Mucosa of rectum (tissue), 2 donors: ENCODE measurements around the gene MFGE8.

Experiments
- H3K27ac ChIP-seq, 2 donors: one replicate each; pipeline ENCODE4 v1.7.0; 2013; ENCODE audit warnings: inconsistent platforms in 2 of 2, low read depth in 2 of 2, low read length in 2 of 2
- H3K27me3 ChIP-seq, 2 donors: one replicate each; pipeline ENCODE4 v1.7.0; 2013; ENCODE audit warnings: low read length in 2 of 2; ENCODE audit not compliant: control insufficient read depth in 2 of 2, insufficient read depth in 2 of 2
- H3K36me3 ChIP-seq, 2 donors: one replicate each; pipeline ENCODE4 v1.7.0; 2013; ENCODE audit warnings: low read length in 2 of 2; ENCODE audit not compliant: control insufficient read depth in 2 of 2, insufficient read depth in 2 of 2
- H3K4me1 ChIP-seq, 2 donors: one replicate each; pipeline ENCODE4 v1.7.0; 2013; ENCODE audit warnings: low read length in 2 of 2, mild to moderate bottlenecking in 1 of 2; ENCODE audit not compliant: control insufficient read depth in 2 of 2, insufficient read depth in 2 of 2
- H3K4me3 ChIP-seq, 2 donors: one replicate each; pipeline ENCODE4 v1.7.0; 2013; ENCODE audit warnings: low read length in 2 of 2
- H3K9ac ChIP-seq, 2 donors: one replicate each; pipeline ENCODE4 v1.7.0; 2013; ENCODE audit warnings: low read length in 2 of 2, low read depth in 1 of 2, mild to moderate bottlenecking in 1 of 2
- H3K9me3 ChIP-seq, 2 donors: one replicate each; pipeline ENCODE4 v1.7.0; 2013; ENCODE audit warnings: low read length in 2 of 2; ENCODE audit not compliant: control insufficient read depth in 2 of 2
- donor health status: healthy.
- donor health status: Normal muscosa, but diverticular disease.

The MFGE8 gene

GRCh38 chr15:88888719-88889118 is 24.5 kb downstream of the MFGE8 start:
- Histone ChIP-seq H3K36me3 (no peaks in the 10 kb centered on the region), H3K27ac (no peak overlapping the region), H3K9ac (no peak overlapping the region), H3K9me3 (no peaks in the 10 kb centered on the region), H3K27me3 (no peaks in the 10 kb centered on the region), H3K4me3 (no peak overlapping the region), H3K4me1 (no peaks in the 10 kb centered on the region)

GRCh38 chr15:88887068-88887580 is 26.1 kb downstream of the MFGE8 start:
- no peaks in the 10 kb centered on the region for H3K9me3 ChIP-seq
- H3K27ac ChIP-seq = no peak overlapping the region
- no peaks in the 10 kb centered on the region for H3K27me3 ChIP-seq
- H3K36me3 ChIP-seq = no peaks in the 10 kb centered on the region
- H3K4me3 ChIP-seq = no peak overlapping the region
- H3K9ac ChIP-seq = no peak overlapping the region
- no peaks in the 10 kb centered on the region for H3K4me1 ChIP-seq

DNA sequence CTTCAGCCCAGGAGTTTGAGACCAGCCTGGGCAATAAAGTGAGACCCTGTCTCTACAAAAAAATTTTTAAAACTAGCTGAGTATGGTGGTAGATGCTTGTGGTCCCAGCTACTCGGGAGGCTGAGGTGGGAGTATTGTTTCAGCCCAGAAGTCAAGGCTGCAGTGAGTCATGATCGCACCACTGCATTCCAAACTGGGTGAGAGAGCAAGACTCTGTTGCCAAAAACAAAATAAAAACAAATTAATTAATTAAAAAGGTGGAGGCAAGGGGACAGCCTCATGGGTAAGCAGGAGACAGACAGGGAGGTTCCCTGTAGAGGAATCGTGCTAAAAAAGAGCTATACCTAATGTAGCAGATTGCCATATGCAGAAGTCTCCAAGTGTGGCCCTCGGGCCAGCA is 30.4 kb downstream of the MFGE8 start:
- Histone ChIP-seq H3K4me3 (no peak overlapping the region), H3K9me3 (no peaks in the 10 kb centered on the region), H3K4me1 (no peaks in the 10 kb centered on the region), H3K36me3 (no peaks in the 10 kb centered on the region), H3K27ac (no peak overlapping the region), H3K9ac (no peak overlapping the region), H3K27me3 (no peaks in the 10 kb centered on the region)

GRCh38 chr15:88881775-88882174 is 31.4 kb downstream of the MFGE8 start:
- Histone ChIP-seq H3K9me3 (no peaks in the 10 kb centered on the region), H3K9ac (no peak overlapping the region), H3K4me1 (no peaks in the 10 kb centered on the region), H3K4me3 (no peak overlapping the region), H3K36me3 (no peaks in the 10 kb centered on the region), H3K27ac (no peak overlapping the region), H3K27me3 (no peaks in the 10 kb centered on the region)

DNA sequence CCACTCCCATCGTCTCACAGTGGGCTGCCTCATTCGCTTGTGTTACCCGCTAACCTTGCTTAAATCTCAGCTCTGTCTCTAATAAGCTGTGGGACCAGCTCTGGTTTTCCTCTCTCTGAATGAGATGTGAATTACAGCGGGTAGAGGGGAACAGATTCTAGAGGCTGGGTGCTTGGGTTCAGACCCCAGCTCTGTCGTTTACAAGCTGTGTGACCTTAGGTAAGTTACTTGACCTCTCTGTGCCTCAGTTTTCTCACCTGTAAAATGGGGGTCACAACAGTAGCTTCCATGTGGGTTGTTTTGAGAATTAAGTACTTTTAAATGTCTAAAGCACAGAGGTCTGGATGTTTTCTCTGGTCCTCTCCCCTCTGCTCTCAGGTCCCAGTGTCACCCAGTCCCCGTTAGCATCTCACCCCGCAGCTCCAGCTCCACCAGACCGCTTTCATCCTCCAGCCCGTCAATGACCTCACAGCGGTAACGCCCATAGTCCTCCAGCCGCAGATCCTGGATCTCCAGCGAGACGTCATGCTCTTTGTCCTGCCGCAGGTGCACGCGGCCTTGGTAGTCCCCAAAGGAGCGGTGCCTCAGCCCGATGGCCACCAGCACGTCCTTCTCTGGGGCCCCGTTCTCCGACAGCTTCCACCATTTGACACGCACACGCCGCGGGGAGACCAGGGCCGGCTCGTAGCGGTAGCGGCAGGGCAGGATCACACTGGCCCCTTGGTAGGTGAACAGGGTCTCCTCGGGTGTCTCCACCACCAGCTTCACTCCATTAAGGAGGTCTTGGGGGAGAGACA is 32.0 kb downstream of the MFGE8 start:
- no peak overlapping the region for H3K27ac ChIP-seq

GRCh38 chr15:88878720-88879184 is 34.4 kb downstream of the MFGE8 start:
- H3K27me3 ChIP-seq = no peaks in the 10 kb centered on the region
- H3K4me1 ChIP-seq = no peaks in the 10 kb centered on the region
- no peak overlapping the region for H3K9ac ChIP-seq
- no peak overlapping the region for H3K27ac ChIP-seq
- no peak overlapping the region for H3K4me3 ChIP-seq
- no peaks in the 10 kb centered on the region for H3K36me3 ChIP-seq
- no peaks in the 10 kb centered on the region for H3K9me3 ChIP-seq

More for the DNA sequence above, 32.0 kb downstream of the MFGE8 start:
- Histone ChIP-seq H3K9ac (no peak overlapping the region), H3K36me3 (no peaks in the 10 kb centered on the region), H3K4me3 (no peak overlapping the region), H3K9me3 (no peaks in the 10 kb centered on the region), H3K4me1 (no peaks in the 10 kb centered on the region), H3K27me3 (no peaks in the 10 kb centered on the region)

DNA sequence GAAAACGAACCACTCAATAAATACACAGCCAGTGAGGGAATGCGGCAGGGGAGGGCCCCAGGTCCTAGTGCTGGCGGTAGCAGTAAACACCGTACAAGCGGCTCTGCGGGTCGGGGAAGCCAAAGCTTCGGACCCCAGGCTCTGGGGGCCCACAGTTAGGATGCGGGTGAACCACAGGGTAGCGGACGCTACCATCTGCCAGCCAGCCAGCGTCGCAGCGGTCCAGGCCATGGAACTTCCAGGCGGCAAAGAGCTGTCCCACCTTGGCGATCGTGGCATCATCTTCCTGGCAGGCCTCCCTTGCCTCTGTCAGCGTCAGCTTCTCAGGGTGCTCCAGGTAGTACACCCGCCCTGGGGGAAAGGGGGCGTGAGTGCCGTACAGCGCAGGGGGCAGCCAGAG is 35.3 kb downstream of the MFGE8 start:
- H3K27ac ChIP-seq = no peak overlapping the region
- no peaks in the 10 kb centered on the region for H3K4me1 ChIP-seq
- no peaks in the 10 kb centered on the region for H3K36me3 ChIP-seq
- no peaks in the 10 kb centered on the region for H3K27me3 ChIP-seq
- no peak overlapping the region for H3K9ac ChIP-seq
- H3K4me3 ChIP-seq = no peak overlapping the region
- H3K9me3 ChIP-seq = no peaks in the 10 kb centered on the region

DNA sequence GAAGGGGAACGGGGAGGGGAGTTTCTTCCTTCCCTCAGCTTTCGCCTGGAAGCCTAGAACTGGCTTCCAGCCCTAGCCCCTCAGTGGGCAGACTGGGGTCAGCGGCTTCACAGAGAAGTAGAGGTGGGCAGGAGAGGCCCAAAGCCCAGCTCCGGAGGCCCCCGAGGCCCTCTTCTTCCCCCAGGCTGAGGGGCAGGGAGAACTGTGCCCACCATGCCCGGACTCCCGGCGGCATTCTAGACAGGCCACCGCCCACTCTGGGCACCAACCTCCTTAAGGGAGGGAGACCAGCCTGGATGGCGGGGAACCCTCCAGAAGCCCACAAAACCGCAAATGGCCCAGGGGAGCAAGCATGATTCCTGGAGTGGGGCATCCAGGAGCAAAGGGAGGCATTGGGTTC is 35.8 kb downstream of the MFGE8 start:
- H3K27me3 ChIP-seq = no peaks in the 10 kb centered on the region
- no peaks in the 10 kb centered on the region for H3K9me3 ChIP-seq
- no peaks in the 10 kb centered on the region for H3K4me1 ChIP-seq
- no peaks in the 10 kb centered on the region for H3K36me3 ChIP-seq
- no peak overlapping the region for H3K9ac ChIP-seq
- no peak overlapping the region for H3K4me3 ChIP-seq
- H3K27ac ChIP-seq = no peak overlapping the region

- Histone ChIP-seq H3K4me1 (no peaks in the 10 kb centered on the region), H3K9ac (no peak overlapping the region), H3K9me3 (no peaks in the 10 kb centered on the region), H3K27me3 (no peaks in the 10 kb centered on the region), H3K36me3 (no peaks in the 10 kb centered on the region), H3K4me3 (no peak overlapping the region), H3K27ac (no peak overlapping the region)
Measured at GRCh38 chr15:88876573-88876972, 36.6 kb downstream of the MFGE8 start.

DNA sequence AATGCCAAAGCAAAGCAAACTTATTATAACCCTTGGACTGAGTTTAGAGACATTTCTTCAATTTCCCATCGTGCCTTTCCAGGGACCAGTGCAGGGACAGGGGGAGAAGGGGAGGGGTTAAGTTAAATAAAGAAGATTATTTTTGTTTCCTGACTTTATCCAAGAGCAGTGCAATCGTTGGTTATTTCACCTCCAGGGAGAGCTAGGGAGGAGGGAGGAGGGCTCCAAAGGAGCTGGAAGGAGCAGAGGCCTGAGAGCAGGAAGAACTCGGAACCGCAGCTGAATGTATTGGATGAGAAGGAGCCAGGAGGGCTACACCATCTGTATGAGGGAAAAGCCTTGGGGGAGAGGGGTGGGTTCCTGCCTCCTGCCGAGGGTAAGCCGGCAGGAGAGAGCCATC is 38.5 kb downstream of the MFGE8 start:
- H3K4me3 ChIP-seq = no peak overlapping the region

More for the DNA sequence above, 38.5 kb downstream of the MFGE8 start:
- H3K9me3 ChIP-seq = no peaks in the 10 kb centered on the region
- no peak overlapping the region for H3K27ac ChIP-seq
- H3K9ac ChIP-seq = no peak overlapping the region
- H3K4me1 ChIP-seq = no peaks in the 10 kb centered on the region
- H3K27me3 ChIP-seq = no peaks in the 10 kb centered on the region
- no peaks in the 10 kb centered on the region for H3K36me3 ChIP-seq
